ENCODE data around the gene ATRNL1. TPM values are rescaled to one million over a fixed set of nuclear protein-coding genes. Genes with fewer than 3 reads are reported as not detected.

The ATRNL1 gene
- total RNA-seq, 1 donor from 2014 or later: 24.2 TPM

DNA sequence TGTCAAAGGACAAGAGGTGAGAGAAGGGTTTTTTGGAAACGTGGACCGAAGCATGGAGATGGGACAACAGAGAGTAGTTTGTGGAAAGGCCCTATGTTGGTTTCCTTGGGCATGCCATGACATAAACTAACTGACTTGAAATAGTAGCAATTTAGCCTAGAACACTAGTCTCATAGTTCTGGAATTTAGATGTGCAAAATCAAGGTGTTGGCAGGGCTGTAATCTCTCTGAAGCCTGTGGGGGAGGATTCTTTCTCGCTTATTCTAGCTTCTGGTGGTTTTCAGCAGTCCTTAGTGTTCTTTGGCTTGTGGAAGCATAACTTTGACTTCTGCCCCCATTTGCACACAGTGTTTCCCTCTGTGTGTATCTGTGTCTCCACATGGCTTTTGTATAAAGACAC is 896.5 kb downstream of the ATRNL1 start:
- peaks cover 3% of the 10 kb centered on the region for H3K9me3 Mint-ChIP-seq (ENCODE audit: low read depth)
- no peak overlapping the region for H3K27ac Mint-ChIP-seq
- no peaks in the 10 kb centered on the region for H3K36me3 Mint-ChIP-seq (ENCODE audit: insufficient read depth)
- no peak overlapping the region for H3K4me3 Mint-ChIP-seq (ENCODE audit: low read depth)
- H3K27me3 Mint-ChIP-seq: no peaks in the 10 kb centered on the region
- DNase-seq (ENCODE audit: low spot score, unreplicated experiment): no peak
- TF ChIP-seq, protein P1, sequence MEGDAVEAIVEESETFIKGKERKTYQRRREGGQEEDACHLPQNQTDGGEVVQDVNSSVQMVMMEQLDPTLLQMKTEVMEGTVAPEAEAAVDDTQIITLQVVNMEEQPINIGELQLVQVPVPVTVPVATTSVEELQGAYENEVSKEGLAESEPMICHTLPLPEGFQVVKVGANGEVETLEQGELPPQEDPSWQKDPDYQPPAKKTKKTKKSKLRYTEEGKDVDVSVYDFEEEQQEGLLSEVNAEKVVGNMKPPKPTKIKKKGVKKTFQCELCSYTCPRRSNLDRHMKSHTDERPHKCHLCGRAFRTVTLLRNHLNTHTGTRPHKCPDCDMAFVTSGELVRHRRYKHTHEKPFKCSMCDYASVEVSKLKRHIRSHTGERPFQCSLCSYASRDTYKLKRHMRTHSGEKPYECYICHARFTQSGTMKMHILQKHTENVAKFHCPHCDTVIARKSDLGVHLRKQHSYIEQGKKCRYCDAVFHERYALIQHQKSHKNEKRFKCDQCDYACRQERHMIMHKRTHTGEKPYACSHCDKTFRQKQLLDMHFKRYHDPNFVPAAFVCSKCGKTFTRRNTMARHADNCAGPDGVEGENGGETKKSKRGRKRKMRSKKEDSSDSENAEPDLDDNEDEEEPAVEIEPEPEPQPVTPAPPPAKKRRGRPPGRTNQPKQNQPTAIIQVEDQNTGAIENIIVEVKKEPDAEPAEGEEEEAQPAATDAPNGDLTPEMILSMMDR (IDR thresholded peaks at IDR 0.05; ENCODE audit: unreplicated experiment): no peak
- H3K4me1 Mint-ChIP-seq (ENCODE audit: low read depth): no peaks in the 10 kb centered on the region

DNA sequence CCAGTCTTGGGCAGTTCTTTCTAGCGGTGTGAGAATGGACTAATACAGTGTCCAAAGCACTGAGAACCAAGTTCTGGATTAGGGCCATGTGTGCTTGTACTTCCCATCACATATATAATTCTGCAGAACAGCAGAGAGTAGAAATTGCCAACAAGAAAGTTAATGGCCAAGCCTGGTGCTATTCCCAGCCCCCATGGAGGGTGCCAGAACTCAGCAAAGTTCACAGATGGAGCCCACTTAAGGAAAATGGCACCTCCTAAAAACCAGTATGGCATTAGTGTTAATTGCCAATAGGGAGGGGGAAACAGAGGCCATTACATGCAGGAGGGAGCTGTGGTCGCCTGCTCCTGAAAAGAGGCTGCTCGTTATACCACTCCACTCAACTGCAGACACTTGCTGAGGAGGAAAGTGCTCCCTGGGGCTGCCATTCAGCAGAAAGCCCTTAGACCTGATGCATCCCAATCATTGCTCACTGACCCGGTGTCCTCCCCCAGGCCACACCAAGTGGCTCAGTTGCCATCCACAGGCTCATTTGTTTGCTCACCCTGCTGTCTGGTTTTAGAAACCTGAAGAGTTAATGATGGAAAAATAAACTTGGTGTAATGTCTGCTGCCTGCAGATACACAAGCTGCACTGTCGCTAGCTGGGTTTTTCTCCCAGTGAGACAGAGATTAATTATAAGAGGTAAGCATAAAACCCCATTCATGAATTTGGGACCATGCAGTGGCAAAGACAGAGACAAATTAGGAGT is 899.2 kb downstream of the ATRNL1 start:
- Mint-ChIP-seq H3K9me3 (ENCODE audit: low read depth) (no peaks in the 10 kb centered on the region), H3K4me1 (ENCODE audit: low read depth) (no peaks in the 10 kb centered on the region), H3K4me3 (ENCODE audit: low read depth) (no peak overlapping the region), H3K27me3 (no peaks in the 10 kb centered on the region), H3K27ac (no peak overlapping the region), H3K36me3 (ENCODE audit: insufficient read depth) (no peaks in the 10 kb centered on the region)
- TF ChIP-seq, protein P1 (IDR thresholded peaks at IDR 0.05; ENCODE audit: unreplicated experiment): no peak
- no peak for DNase-seq (ENCODE audit: low spot score, unreplicated experiment)

DNA sequence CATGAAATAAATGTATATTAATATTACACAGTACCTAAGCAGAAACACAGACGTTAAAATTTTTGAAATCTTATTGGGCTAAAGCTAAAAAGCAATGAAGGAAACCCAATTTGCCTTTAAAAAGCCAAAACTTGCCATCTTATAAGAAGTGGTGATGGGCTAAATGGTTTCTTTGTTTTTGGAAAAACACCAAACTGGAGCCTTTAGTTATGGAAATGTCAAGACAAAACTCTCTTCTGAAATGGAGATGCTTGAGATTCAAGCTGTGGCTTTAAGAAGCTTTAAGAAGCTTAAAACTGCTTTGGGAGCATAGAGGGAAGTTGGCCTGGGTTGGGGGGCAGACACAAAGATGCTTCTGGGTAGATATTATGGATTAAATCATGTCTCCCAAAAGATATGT is 902.9 kb downstream of the ATRNL1 start:
- H3K36me3 Mint-ChIP-seq (ENCODE audit: insufficient read depth): no peaks in the 10 kb centered on the region
- no peaks in the 10 kb centered on the region for H3K27me3 Mint-ChIP-seq
- H3K4me3 Mint-ChIP-seq (ENCODE audit: low read depth): no peak overlapping the region
- DNase-seq (ENCODE audit: low spot score, unreplicated experiment): no peak
- H3K4me1 Mint-ChIP-seq (ENCODE audit: low read depth): peaks cover 13% of the 10 kb centered on the region
- TF ChIP-seq, protein P1 (IDR thresholded peaks at IDR 0.05; ENCODE audit: unreplicated experiment): no peak
- no peak overlapping the region for H3K27ac Mint-ChIP-seq
- H3K9me3 Mint-ChIP-seq (ENCODE audit: low read depth): no peaks in the 10 kb centered on the region

DNA sequence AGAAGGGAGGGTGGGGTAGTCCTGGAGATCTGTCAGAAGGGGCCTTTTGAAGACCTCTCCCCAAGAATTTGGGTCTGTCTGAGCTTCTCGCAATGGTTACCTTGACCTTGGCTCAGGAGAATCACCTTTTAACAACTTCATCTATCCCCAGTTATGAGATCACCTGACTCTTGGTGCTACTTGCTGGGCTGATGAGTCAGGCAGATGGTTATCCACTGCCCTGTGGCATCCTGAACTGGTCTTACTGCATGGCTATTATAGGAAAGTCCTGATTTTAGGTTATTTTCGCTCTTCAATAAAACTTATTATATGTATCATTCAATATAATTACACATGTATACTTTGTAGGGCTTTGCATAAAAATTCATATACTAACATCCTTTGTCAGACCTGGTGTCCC is 905.1 kb downstream of the ATRNL1 start:
- no peaks in the 10 kb centered on the region for H3K9me3 Mint-ChIP-seq (ENCODE audit: low read depth)
- H3K4me1 Mint-ChIP-seq (ENCODE audit: low read depth): peaks cover 18% of the 10 kb centered on the region
- no peaks in the 10 kb centered on the region for H3K36me3 Mint-ChIP-seq (ENCODE audit: insufficient read depth)
- TF ChIP-seq, protein P1 (IDR thresholded peaks at IDR 0.05; ENCODE audit: unreplicated experiment): no peak
- no peak for DNase-seq (ENCODE audit: low spot score, unreplicated experiment)
- no peak overlapping the region for H3K27ac Mint-ChIP-seq
- H3K27me3 Mint-ChIP-seq: no peaks in the 10 kb centered on the region
- H3K4me3 Mint-ChIP-seq (ENCODE audit: low read depth): no peak overlapping the region

Other genes with a start within 250 kb of the ATRNL1 start
- gene TRUB1, start 155.2 kb upstream of the ATRNL1 start, total RNA-seq: 21.2 and 25.3 TPM in 2 replicates